Measurements from ENCODE around the gene FRMD4A. TPM values are rescaled to one million over a fixed set of nuclear protein-coding genes. Genes with fewer than 3 reads are reported as not detected.
A peak's percentile ranks its signal among the peaks of the same experiment; 100 is the strongest.
"Not testable (repeated sequence)": the region's sequence is repeated elsewhere in the genome, so short reads cannot be mapped to it uniquely, and the experiment has no call there.

The FRMD4A gene
- total RNA-seq, 1 donor from 2014 or later: 20.2 TPM

DNA sequence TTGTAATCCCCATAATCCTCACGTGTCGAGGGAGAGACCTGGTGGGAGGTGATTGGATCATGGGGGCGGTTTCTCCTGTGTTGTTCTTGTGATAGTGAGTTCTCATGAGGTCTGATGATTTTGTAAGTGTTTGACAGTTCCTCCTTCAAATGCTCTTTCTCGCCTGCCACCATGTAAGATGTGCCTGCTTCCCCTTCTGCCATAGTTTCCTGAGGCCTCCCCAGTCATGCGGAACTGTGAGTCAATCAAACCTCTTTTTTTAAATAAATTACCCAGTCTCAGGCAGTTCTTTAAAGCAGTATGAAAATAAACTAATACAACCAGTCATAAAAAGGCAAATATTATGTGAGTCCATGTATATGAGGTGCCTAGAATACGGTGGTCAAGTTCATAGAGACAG, 87.5 kb downstream of the FRMD4A start:
- Histone ChIP-seq H3F3A (ENCODE audit: low read depth) (peaks cover 4% of the 10 kb centered on the region), H3K27me3 (peaks cover 3% of the 10 kb centered on the region), H3K27ac (no peak overlapping the region), H4K20me1 (ENCODE audit: low read depth) (no peaks in the 10 kb centered on the region), H3K79me2 (ENCODE audit: low read depth) (no peaks in the 10 kb centered on the region), H3K36me3 (no peaks in the 10 kb centered on the region), H3K4me1 (no peaks in the 10 kb centered on the region), H2AFZ (replicated peaks) (no peak overlapping the region), H3K9me3 (ENCODE audit: low read depth) (no peaks in the 10 kb centered on the region), H3K4me3 (no peak overlapping the region), H3K9ac (no peak overlapping the region), H3K4me2 (no peak overlapping the region)
- Mint-ChIP-seq H3K27ac (peak overlapping the region; percentile 18), H3K36me3 (peaks cover 3% of the 10 kb centered on the region), H3K4me3 (no peak overlapping the region), H3K4me1 (peaks cover 30% of the 10 kb centered on the region), H3K9me3 (peaks cover 9% of the 10 kb centered on the region), H3K27me3 (ENCODE audit: insufficient read depth, low read depth) (peaks cover 8% of the 10 kb centered on the region)
- DNase-seq (ENCODE audit: low spot score): no peak
- TF ChIP-seq, protein P1, sequence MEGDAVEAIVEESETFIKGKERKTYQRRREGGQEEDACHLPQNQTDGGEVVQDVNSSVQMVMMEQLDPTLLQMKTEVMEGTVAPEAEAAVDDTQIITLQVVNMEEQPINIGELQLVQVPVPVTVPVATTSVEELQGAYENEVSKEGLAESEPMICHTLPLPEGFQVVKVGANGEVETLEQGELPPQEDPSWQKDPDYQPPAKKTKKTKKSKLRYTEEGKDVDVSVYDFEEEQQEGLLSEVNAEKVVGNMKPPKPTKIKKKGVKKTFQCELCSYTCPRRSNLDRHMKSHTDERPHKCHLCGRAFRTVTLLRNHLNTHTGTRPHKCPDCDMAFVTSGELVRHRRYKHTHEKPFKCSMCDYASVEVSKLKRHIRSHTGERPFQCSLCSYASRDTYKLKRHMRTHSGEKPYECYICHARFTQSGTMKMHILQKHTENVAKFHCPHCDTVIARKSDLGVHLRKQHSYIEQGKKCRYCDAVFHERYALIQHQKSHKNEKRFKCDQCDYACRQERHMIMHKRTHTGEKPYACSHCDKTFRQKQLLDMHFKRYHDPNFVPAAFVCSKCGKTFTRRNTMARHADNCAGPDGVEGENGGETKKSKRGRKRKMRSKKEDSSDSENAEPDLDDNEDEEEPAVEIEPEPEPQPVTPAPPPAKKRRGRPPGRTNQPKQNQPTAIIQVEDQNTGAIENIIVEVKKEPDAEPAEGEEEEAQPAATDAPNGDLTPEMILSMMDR (IDR thresholded peaks at IDR 0.05): no peak
- TF ChIP-seq EZH2 (IDR thresholded peaks at IDR 0.05): no peak
- TF ChIP-seq EZH2phosphoT487 (IDR thresholded peaks at IDR 0.05): no peak

DNA sequence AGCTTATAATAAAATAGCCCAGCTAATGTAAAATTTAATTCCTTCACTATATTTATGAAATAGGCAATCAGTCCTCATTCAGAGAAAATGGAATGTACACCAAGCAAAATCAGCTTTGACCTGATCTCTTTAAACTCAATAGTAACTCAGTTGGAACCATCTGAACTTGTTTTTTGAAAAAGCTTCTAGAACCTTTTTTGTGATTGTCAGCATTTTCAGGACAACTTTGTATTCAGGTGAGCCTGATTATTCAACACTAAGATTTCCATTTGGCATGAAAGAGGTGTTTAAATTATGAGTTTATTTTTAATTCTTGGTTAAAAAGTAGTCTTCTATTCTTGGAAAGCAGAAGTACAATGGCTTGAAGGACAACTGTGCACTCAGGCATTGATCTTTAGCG, 89.5 kb downstream of the FRMD4A start:
- Histone ChIP-seq H3K27me3 (peaks cover 3% of the 10 kb centered on the region), H3K4me2 (no peak overlapping the region), H3K79me2 (ENCODE audit: low read depth) (no peaks in the 10 kb centered on the region), H4K20me1 (ENCODE audit: low read depth) (no peaks in the 10 kb centered on the region), H3K4me1 (no peaks in the 10 kb centered on the region), H3K9ac (no peak overlapping the region), H3F3A (ENCODE audit: low read depth) (peaks cover 4% of the 10 kb centered on the region), H3K4me3 (no peak overlapping the region), H3K27ac (no peak overlapping the region), H2AFZ (replicated peaks) (no peak overlapping the region), H3K9me3 (ENCODE audit: low read depth) (no peaks in the 10 kb centered on the region), H3K36me3 (no peaks in the 10 kb centered on the region)
- no peak for DNase-seq (ENCODE audit: low spot score)
- H3K9me3 Mint-ChIP-seq: peaks cover 9% of the 10 kb centered on the region
- H3K27me3 Mint-ChIP-seq (ENCODE audit: insufficient read depth, low read depth): peaks cover 9% of the 10 kb centered on the region
- H3K4me3 Mint-ChIP-seq: no peak overlapping the region
- H3K36me3 Mint-ChIP-seq: peaks cover 3% of the 10 kb centered on the region
- no peak overlapping the region for H3K27ac Mint-ChIP-seq
- peaks cover 33% of the 10 kb centered on the region for H3K4me1 Mint-ChIP-seq
- TF ChIP-seq EZH2 (IDR thresholded peaks at IDR 0.05) (no peak), EZH2phosphoT487 (IDR thresholded peaks at IDR 0.05) (no peak)
- TF ChIP-seq, protein P1 (IDR thresholded peaks at IDR 0.05): no peak

DNA sequence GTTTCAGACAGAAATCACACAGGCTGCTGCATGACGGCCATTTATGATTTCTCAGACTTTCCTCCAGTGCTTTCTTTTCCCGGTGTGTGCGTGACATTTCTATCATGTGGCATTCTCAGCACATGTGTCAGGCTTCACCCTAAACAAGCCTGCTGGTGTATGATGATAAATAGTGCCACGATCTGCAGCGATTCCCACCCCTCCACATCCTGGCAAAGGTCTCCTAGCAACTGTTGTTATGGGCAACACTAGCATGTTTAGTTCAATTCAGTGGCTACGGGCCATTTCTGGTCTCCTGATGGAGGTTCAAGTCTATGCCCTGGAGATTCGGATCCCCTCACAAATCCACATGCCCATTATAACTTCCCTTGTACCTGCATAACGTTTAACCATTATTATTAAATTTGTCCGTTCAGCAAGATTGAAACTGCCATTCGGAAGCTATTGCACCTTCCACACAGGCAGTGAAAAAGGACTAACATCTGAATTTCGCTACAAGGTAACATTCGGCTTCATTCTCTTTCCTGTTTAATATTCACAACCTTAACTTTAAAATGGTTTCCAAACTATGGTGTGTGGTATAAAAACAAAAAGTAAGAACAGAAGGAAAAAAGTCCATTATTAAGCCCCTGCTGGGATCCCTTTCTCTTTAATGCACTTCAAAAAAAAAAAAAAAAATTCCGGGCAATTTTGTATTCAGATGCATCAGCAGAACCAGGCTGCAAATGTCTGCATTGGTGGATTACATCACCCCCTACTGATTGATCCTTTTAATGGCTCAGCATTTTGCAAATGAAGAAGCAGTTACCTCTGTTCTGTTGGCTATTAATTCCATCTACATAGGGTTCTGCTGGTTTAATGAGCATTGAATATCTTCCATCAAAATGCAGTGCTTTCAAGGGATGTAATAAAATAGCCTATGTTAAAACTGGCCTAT, 90.2 kb downstream of the FRMD4A start:
- peaks cover 9% of the 10 kb centered on the region for H3K9me3 Mint-ChIP-seq
- no peak overlapping the region for H3K4me3 ChIP-seq
- H3K4me1 ChIP-seq: no peaks in the 10 kb centered on the region
- H3K4me3 Mint-ChIP-seq: peak overlapping the region; percentile 11
- TF ChIP-seq EZH2phosphoT487 (IDR thresholded peaks at IDR 0.05): no peak
- TF ChIP-seq, protein P1 (IDR thresholded peaks at IDR 0.05): peak; percentile 57
- H3K9me3 ChIP-seq (ENCODE audit: low read depth): no peaks in the 10 kb centered on the region
- H2AFZ ChIP-seq (replicated peaks): no peak overlapping the region
- H3K9ac ChIP-seq: no peak overlapping the region
- no peak overlapping the region for H3K27ac ChIP-seq
- peak overlapping the region; percentile 25 for H3K27ac Mint-ChIP-seq
- no peaks in the 10 kb centered on the region for H3K36me3 ChIP-seq
- peaks cover 3% of the 10 kb centered on the region for H3K27me3 ChIP-seq
- DNase-seq (ENCODE audit: low spot score): peak; percentile 48
- peaks cover 3% of the 10 kb centered on the region for H3K36me3 Mint-ChIP-seq
- peaks cover 4% of the 10 kb centered on the region for H3F3A ChIP-seq (ENCODE audit: low read depth)
- peak overlapping the region; percentile 41 for H3K4me2 ChIP-seq
- H4K20me1 ChIP-seq (ENCODE audit: low read depth): no peaks in the 10 kb centered on the region
- H3K27me3 Mint-ChIP-seq (ENCODE audit: insufficient read depth, low read depth): peaks cover 9% of the 10 kb centered on the region
- peaks cover 33% of the 10 kb centered on the region for H3K4me1 Mint-ChIP-seq
- H3K79me2 ChIP-seq (ENCODE audit: low read depth): no peaks in the 10 kb centered on the region

DNA sequence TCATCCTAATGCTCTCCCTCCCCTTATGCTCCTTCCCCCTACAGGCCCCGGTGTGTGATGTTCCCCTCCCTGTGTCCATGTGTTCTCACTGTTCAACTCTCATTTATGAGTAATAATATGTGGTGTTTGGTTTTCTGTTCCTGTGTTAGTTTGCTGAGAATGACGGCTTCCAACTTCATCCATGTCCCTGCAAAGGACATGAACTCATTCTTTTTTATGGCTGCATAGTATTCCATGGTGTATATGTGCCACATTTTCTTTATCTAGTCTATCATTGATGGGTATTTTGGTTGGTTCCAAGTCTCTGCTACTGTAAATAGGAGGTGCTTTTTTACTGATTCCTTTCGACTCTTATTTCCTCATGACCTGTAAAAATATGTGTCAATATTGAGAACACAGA, 92.1 kb downstream of the FRMD4A start:
- H3K9me3 Mint-ChIP-seq; H3K9me3 ChIP-seq (ENCODE audit: low read depth); H3F3A ChIP-seq (ENCODE audit: low read depth); H3K27ac ChIP-seq; H4K20me1 ChIP-seq (ENCODE audit: low read depth); H3K4me3 ChIP-seq; H2AFZ ChIP-seq (replicated peaks); H3K36me3 ChIP-seq; H3K9ac ChIP-seq; H3K4me1 ChIP-seq; H3K4me3 Mint-ChIP-seq; H3K4me2 ChIP-seq; DNase-seq (ENCODE audit: low spot score); H3K36me3 Mint-ChIP-seq; H3K27me3 ChIP-seq; H3K79me2 ChIP-seq (ENCODE audit: low read depth): not testable (repeated sequence)
- Mint-ChIP-seq H3K4me1 (peaks cover 41% of the 10 kb centered on the region), H3K27me3 (ENCODE audit: insufficient read depth, low read depth) (peaks cover 11% of the 10 kb centered on the region), H3K27ac (peak overlapping the region; percentile 39)

Data from neural progenitor cell (in vitro differentiated cells).